ENCODE results near the gene GRK5.
A peak's percentile ranks its signal among the peaks of the same experiment; 100 is the strongest.

The GRK5 gene

DNA sequence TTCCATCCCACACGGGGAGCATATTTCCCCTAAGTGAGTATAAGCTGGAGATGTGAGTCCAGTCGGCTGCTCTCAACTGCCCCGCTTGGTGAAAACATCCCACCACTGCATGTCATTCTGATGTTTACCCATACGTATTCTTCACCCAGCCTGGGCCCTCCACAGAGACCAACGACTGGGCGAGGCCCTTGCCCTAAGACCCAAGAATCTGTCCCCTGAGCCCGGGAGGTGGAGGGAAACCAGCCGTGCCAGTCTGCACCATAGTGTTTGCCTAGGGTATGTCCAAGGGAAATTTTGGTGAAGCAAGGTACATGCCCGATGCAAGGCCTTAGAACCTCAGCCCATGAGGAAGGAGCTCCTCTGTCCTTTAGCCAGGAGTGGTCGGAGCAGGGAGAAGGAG is 267.2 kb downstream of the GRK5 start:
- TF ChIP-seq EZH2 (IDR thresholded peaks at IDR 0.05; ENCODE audit: borderline replicate concordance, low read depth, low read length, severe bottlenecking): no peak
- TF ChIP-seq, protein P1, sequence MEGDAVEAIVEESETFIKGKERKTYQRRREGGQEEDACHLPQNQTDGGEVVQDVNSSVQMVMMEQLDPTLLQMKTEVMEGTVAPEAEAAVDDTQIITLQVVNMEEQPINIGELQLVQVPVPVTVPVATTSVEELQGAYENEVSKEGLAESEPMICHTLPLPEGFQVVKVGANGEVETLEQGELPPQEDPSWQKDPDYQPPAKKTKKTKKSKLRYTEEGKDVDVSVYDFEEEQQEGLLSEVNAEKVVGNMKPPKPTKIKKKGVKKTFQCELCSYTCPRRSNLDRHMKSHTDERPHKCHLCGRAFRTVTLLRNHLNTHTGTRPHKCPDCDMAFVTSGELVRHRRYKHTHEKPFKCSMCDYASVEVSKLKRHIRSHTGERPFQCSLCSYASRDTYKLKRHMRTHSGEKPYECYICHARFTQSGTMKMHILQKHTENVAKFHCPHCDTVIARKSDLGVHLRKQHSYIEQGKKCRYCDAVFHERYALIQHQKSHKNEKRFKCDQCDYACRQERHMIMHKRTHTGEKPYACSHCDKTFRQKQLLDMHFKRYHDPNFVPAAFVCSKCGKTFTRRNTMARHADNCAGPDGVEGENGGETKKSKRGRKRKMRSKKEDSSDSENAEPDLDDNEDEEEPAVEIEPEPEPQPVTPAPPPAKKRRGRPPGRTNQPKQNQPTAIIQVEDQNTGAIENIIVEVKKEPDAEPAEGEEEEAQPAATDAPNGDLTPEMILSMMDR (IDR thresholded peaks at IDR 0.05; ENCODE audit: borderline replicate concordance, extremely low read depth, low read length, poor library complexity, severe bottlenecking): no peak
- ATAC-seq (ENCODE audit: insufficient read depth, low read depth) (no peak), DNase-seq (no peak)
- H3K9ac ChIP-seq (ENCODE audit: low read depth, low read length): no peak overlapping the region
- no peaks in the 10 kb centered on the region for H3K27me3 ChIP-seq (ENCODE audit: insufficient read depth, low read length, poor library complexity)
- peaks cover 29% of the 10 kb centered on the region for H3K4me1 ChIP-seq (ENCODE audit: insufficient read depth, low read length)
- no peak overlapping the region for H3K27ac ChIP-seq (ENCODE audit: low read length)
- H3K9me3 ChIP-seq (ENCODE audit: insufficient read depth, low read length, severe bottlenecking): peaks cover 3% of the 10 kb centered on the region
- no peak overlapping the region for H3K4me2 ChIP-seq (ENCODE audit: insufficient read depth, low read length)
- H3K36me3 ChIP-seq (ENCODE audit: insufficient read depth, low read length): no peaks in the 10 kb centered on the region
- H2AFZ ChIP-seq (ENCODE audit: low read depth, low read length): no peak overlapping the region
- H4K20me1 ChIP-seq (ENCODE audit: insufficient read depth, low read length): no peaks in the 10 kb centered on the region
- no peaks in the 10 kb centered on the region for H3K79me2 ChIP-seq (ENCODE audit: insufficient read depth, low read length)
- no peak overlapping the region for H3K4me3 ChIP-seq (ENCODE audit: low read depth in 1 of 2, low read length in 2 of 2)

DNA sequence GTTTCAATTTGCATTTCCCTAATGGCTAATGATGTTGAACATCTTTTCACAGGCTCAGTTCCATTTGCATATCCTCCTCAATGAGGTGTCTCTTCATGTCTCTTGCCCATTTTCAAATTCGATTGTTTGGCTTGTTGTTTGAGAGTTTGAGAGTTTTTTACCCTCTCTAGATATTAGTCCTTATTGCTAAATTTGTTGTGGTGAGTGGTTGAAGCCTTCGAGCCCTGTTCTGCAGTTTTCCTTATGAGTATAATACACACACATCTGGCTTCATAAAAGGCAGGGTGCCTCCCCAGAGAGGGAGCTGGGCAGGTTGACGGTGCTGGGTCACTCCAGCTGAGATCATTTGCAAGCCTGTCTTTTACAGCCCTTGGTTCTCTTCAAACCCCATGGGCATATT is 270.1 kb downstream of the GRK5 start:
- Histone ChIP-seq H3K9me3 (ENCODE audit: insufficient read depth, low read length, severe bottlenecking) (peaks cover 3% of the 10 kb centered on the region), H4K20me1 (ENCODE audit: insufficient read depth, low read length) (no peaks in the 10 kb centered on the region), H3K36me3 (ENCODE audit: insufficient read depth, low read length) (no peaks in the 10 kb centered on the region), H3K79me2 (ENCODE audit: insufficient read depth, low read length) (no peaks in the 10 kb centered on the region), H3K27ac (ENCODE audit: low read length) (peak overlapping the region; percentile 91), H3K4me3 (ENCODE audit: low read depth in 1 of 2, low read length in 2 of 2) (peak overlapping the region in 1 of 2 experiments; percentile 48; a peak in 2 of 4 replicates), H2AFZ (ENCODE audit: low read depth, low read length) (0 out of 2 replicates have a peak overlapping the region, but pooled peaks have one; percentile 40), H3K27me3 (ENCODE audit: insufficient read depth, low read length, poor library complexity) (no peaks in the 10 kb centered on the region), H3K4me2 (ENCODE audit: insufficient read depth, low read length) (peak overlapping the region; percentile 59), H3K4me1 (ENCODE audit: insufficient read depth, low read length) (peaks cover 37% of the 10 kb centered on the region), H3K9ac (ENCODE audit: low read depth, low read length) (peak overlapping the region; percentile 47)
- ATAC-seq (ENCODE audit: insufficient read depth, low read depth) (no peak), DNase-seq (no peak)
- TF ChIP-seq, protein P1 (IDR thresholded peaks at IDR 0.05; ENCODE audit: borderline replicate concordance, extremely low read depth, low read length, poor library complexity, severe bottlenecking): no peak
- TF ChIP-seq EZH2 (IDR thresholded peaks at IDR 0.05; ENCODE audit: borderline replicate concordance, low read depth, low read length, severe bottlenecking): no peak

DNA sequence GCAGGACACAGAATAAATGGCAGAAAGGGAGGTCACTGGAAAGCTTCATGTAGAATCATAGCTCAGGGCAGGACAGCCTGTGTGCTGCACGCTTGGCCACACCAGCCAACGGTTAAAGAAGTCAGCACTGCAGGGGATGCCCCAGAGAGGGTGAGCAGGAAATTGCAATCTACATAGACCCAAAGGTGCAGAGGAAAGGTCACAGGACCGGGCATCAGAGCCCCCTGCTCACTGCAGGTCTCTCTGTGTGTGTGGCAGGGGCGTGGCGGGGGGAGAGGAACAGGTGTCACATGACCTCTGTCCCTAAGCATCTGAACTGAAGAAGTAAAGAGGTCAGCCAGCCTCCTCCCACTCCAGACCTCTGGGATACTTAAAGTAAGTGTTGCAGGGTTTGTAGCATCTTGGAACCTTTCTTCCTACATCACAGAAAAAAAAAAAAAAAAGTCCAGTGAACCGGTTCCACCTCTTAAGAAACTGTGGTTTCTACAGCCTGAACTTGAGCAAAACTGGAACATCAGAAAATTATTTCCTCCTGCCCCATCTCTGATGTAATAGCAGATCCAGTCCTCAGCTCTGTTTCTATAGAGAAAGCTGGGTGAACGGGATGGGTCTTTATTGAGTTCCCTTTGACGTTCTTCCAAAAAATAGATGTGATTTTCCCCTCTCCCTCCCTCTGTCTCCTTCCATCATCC is 270.9 kb downstream of the GRK5 start:
- no peaks in the 10 kb centered on the region for H3K27me3 ChIP-seq (ENCODE audit: insufficient read depth, low read length, poor library complexity)
- H3K36me3 ChIP-seq (ENCODE audit: insufficient read depth, low read length): no peaks in the 10 kb centered on the region
- H3K4me1 ChIP-seq (ENCODE audit: insufficient read depth, low read length): peaks cover 37% of the 10 kb centered on the region
- peak overlapping the region in 1 of 2 experiments; percentile 48; a peak in 2 of 4 replicates for H3K4me3 ChIP-seq (ENCODE audit: low read depth in 1 of 2, low read length in 2 of 2)
- H2AFZ ChIP-seq (ENCODE audit: low read depth, low read length): peak overlapping the region; percentile 66
- no peaks in the 10 kb centered on the region for H4K20me1 ChIP-seq (ENCODE audit: insufficient read depth, low read length)
- H3K4me2 ChIP-seq (ENCODE audit: insufficient read depth, low read length): peak overlapping the region; percentile 59
- TF ChIP-seq, protein P1 (IDR thresholded peaks at IDR 0.05; ENCODE audit: borderline replicate concordance, extremely low read depth, low read length, poor library complexity, severe bottlenecking): no peak
- TF ChIP-seq EZH2 (IDR thresholded peaks at IDR 0.05; ENCODE audit: borderline replicate concordance, low read depth, low read length, severe bottlenecking): no peak
- peak overlapping the region; percentile 47 for H3K9ac ChIP-seq (ENCODE audit: low read depth, low read length)
- peak overlapping the region; percentile 91 for H3K27ac ChIP-seq (ENCODE audit: low read length)
- no peaks in the 10 kb centered on the region for H3K79me2 ChIP-seq (ENCODE audit: insufficient read depth, low read length)
- H3K9me3 ChIP-seq (ENCODE audit: insufficient read depth, low read length, severe bottlenecking): peaks cover 3% of the 10 kb centered on the region
- peak; percentile 60 for DNase-seq
- ATAC-seq (ENCODE audit: insufficient read depth, low read depth): peak; percentile 48
